HG03135 (cell line): ENCODE measurements around the gene APC2.
A peak's percentile ranks its signal among the peaks of the same experiment; 100 is the strongest.

Experiments
- ATAC-seq: cut with Tn5 transposase; IDR thresholded peaks from one replicate; pipeline ENCODE4 v1.9.1; 2021; ENCODE audit warnings: mild to moderate bottlenecking, moderate library complexity; ENCODE audit not compliant: unreplicated experiment

The APC2 gene, protein sequence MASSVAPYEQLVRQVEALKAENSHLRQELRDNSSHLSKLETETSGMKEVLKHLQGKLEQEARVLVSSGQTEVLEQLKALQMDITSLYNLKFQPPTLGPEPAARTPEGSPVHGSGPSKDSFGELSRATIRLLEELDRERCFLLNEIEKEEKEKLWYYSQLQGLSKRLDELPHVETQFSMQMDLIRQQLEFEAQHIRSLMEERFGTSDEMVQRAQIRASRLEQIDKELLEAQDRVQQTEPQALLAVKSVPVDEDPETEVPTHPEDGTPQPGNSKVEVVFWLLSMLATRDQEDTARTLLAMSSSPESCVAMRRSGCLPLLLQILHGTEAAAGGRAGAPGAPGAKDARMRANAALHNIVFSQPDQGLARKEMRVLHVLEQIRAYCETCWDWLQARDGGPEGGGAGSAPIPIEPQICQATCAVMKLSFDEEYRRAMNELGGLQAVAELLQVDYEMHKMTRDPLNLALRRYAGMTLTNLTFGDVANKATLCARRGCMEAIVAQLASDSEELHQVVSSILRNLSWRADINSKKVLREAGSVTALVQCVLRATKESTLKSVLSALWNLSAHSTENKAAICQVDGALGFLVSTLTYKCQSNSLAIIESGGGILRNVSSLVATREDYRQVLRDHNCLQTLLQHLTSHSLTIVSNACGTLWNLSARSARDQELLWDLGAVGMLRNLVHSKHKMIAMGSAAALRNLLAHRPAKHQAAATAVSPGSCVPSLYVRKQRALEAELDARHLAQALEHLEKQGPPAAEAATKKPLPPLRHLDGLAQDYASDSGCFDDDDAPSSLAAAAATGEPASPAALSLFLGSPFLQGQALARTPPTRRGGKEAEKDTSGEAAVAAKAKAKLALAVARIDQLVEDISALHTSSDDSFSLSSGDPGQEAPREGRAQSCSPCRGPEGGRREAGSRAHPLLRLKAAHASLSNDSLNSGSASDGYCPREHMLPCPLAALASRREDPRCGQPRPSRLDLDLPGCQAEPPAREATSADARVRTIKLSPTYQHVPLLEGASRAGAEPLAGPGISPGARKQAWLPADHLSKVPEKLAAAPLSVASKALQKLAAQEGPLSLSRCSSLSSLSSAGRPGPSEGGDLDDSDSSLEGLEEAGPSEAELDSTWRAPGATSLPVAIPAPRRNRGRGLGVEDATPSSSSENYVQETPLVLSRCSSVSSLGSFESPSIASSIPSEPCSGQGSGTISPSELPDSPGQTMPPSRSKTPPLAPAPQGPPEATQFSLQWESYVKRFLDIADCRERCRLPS (N-terminal part only)

GRCh38 chr19:1449467-1450442 lies at the start of gene APC2:
TSS of gene APC2 (plus strand) at chr19:1450121. CDS start at chr19:1453002, 2,881 bp downstream.
- no peak for ATAC-seq

DNA sequence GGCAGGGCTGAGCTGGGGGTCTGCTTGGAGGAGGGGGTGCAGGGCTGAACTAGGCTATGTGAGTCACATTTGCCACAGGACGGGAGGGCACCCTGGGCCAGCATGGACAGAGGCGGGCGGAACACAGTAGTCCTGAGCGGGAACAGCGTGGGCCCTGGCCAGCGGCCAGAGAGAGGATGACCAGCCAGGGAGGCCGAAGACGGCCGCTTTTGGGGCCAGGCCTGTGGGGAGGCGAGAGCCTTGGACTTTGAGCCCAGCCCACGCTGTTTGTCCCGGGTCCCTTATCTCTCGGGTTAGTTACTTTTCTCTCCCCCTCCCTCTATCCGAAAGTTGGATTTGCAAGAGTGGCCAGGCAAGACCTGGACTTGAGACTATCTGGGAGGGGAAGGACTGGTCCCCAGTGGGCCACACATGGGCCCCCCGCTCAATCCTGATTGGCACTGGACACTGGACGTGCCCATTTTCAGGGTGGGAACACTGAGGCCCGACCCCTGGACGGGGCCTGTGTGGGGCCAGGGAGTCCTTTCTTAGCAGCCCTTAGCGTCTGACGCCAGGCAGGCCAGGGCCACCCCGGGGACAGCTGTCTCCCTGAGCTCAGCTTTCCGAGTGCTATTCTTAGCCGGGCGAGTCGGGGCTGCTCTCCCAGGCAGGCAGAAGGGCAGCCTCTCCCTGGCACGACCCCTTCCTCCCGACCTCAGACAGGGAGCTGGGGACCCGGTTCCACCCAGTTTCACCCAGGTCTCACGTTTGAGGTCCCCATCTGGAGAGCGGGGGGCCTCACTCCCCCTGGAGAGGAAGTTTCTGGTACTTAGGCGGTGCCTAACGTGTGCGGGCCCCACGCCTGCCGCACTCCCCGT lies 49.4 kb upstream of the APC2 start:
- ATAC-seq, result no peak

DNA sequence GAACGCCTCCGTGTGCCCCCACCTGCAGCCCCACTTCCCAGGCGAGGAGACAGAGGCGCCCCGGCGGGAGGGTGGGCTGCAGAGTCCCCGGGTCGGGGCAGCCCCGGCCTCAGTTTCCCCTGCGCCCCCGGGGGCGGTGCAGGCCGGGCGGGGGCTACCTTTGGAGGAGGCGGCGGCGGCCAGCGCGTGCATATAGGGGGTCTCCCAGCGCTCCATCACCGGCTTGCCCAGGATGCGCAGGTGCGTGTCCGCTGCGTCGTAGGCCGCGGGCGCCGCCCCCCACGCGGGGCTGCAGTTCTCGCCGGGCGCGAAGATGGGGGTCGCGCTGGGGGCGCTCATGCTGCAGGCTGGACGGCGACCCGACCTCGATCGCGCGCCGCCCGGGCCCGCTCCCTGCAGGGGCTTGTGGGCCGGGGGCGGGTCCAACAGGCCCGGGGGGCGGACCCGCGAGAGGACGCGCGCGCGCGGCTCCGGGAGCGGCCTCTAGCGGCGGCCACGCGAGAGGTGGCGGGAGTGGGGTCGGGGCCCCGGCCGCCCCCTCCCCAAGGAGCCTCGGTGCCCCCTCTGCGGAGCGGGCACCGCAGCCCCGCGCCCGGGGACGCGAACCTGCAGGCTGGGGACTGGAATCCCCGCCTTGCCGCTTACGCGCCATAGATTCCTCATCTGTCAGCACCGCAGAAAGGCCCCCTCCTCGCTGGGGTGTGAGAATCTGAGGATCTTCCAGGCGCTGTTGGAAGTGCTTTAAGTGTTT lies 48.6 kb upstream of the APC2 start, which contains the start of gene GAMT:
GAMT (minus strand) TSS at position 405 of the 751 bp plus-strand sequence; CDS start at position 339, 66 bp downstream.
- ATAC-seq, result no peak

- no peak for ATAC-seq
Observed at GRCh38 chr19:1401889-1402217, 48.1 kb upstream of the APC2 start.

DNA sequence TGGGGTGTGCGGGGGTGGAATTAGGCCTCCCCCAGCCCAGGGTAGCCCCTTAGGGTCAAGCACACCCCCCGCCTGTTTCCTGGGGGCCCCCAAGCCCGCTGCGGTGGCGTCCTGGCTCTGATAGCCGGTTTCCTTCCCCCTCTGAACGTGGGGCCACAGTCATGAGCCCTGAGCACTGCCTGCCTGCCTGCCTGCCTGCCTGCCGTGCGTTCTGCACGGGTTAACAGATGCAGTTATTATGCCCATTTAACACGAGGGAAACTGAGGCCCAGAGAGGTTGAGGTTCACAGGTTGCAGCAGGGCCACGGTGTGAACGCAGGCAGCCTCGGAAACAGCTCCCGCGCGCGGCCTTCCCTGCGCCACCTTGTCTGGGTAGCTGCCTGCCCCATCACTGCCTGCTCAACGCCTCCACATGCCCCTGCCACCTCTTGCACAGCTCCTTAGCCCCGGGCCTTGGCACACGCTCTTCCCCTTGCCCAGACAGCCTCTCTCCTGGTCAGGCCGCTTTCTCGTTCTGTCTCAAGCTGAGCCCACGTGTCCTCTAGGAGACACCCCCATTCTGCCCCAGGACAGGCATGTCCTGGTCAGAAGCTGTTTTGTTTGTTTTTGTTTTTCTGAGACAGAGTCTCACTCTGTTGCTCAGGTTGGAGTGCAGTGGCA lies 47.4 kb upstream of the APC2 start:
- no peak for ATAC-seq

GRCh38 chr19:1406774-1407527 lies 43.0 kb upstream of the APC2 start:
- ATAC-seq, result peak; percentile 68

GRCh38 chr19:1407528-1408299 lies 42.2 kb upstream of the APC2 start, which contains the start of gene DAZAP1:
TSS of gene DAZAP1 (plus strand) at chr19:1407586. CDS start at chr19:1407774, 188 bp downstream.
- peak; percentile 25 for ATAC-seq

DNA sequence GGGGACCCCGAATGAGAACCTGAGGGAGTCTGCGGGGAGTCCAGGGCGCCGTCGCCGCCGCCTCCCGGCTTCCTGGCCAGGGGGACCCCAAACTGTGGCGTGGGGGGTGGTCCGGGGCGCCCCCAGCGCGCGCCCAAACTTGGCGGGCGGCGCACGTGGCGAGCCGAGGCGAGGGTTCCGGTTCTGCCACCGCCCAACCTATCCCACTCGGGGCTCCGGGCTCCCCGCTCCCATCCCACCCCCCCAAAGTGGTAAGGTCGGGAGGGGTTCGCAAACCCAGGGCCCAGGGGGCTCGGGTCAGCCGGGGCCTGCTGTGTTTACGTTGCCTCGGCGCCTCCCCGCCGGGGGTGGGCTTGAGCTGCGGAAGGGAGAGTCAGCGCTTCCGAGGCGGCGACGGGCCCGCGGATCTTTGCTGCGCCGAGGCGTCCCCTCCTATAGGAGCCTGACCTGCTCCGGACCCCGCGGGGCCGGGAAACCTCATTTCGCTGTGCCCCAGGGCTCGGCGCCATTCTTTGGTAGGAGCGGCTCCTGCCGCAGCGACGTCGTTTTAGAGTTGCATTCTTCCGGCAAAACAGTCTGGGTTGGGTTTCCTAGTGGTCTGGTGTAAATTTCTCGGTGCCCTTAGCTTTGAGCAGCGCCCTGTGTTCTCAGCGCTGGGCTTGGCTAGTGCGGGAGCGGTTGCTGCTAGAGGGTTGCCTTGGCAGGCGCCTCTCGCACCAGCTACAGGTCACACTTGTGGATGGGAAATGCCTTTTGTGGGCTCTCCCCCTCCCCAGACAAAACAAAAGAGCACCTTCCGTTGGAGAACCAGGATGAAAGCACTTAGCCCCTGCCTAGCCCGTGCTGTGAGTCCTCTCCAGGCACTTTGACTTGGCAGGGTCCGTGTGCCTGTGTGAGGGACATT lies 41.4 kb upstream of the APC2 start:
- no peak for ATAC-seq

DNA sequence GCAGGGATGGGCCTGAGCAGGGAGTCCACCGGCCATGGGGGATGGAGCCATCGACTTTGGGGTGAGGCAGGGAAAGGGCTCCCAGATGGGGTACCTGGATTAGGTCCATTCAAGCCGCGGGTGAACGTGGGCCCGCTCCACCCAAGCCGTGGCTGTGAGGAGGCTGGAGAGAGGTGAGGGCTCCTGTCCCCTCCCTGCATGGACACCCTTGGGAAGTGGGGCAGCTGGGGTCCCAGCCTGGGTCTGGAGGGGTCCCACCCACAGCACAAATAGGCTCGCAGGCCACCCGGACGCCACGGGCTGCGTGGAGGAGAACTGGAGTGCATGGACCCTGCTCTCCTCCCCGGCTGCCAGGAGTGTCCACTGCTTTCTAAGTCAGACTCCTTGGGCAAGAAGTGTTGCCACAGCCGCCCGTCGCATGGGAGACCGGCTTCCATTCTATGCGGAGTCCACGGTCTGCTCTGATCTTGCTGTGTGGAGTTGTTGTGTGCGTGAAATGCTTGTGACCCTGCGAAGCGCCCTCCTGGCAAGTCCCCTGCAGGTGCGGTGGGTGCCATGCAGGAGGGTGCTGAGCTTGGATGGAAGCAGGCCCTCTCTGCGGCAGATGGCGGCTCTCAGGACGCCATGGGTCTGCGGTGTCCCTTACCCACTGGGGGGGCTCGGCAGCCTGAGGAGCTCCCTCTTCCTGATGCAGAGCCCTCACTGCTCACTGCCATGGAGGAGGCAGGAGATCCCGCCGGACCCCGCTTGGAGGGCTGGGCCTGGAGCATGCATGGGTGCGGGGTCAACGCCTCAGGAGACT lies 40.5 kb upstream of the APC2 start:
- no peak for ATAC-seq

DNA sequence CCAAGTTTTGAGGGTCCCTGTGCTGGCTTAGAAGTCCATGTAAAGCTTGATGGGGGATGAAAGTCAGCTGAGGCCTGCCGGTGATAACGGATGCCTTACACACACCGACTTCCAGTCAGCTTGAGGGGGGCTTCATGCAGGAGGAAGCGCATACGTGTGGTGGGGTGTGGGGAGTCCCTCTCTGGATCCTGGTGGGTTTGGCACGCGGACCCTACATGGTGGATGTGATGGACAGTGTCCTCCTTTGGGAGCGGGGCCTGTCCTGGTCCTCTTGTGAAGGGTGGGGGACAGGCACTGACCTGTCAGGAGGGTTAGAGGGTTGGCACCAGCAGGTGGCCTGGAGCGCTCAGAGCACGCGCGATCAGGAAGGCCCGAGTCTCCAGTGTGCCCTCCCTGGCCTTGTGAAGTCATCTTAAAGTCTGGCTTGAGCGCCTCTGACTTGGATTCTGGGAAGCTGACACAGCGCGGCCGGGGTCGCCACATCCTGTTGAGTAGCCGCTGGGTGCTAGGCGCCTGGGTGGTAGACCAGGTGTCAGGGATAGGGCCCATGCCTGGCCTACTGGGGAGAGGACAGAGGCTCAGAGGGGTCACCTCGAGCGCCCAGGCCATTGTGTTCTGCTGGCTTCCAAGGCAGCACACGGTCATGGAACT lies 39.7 kb upstream of the APC2 start:
- no peak for ATAC-seq

GRCh38 chr19:1410789-1411188 lies 39.1 kb upstream of the APC2 start:
- ATAC-seq, result no peak

DNA sequence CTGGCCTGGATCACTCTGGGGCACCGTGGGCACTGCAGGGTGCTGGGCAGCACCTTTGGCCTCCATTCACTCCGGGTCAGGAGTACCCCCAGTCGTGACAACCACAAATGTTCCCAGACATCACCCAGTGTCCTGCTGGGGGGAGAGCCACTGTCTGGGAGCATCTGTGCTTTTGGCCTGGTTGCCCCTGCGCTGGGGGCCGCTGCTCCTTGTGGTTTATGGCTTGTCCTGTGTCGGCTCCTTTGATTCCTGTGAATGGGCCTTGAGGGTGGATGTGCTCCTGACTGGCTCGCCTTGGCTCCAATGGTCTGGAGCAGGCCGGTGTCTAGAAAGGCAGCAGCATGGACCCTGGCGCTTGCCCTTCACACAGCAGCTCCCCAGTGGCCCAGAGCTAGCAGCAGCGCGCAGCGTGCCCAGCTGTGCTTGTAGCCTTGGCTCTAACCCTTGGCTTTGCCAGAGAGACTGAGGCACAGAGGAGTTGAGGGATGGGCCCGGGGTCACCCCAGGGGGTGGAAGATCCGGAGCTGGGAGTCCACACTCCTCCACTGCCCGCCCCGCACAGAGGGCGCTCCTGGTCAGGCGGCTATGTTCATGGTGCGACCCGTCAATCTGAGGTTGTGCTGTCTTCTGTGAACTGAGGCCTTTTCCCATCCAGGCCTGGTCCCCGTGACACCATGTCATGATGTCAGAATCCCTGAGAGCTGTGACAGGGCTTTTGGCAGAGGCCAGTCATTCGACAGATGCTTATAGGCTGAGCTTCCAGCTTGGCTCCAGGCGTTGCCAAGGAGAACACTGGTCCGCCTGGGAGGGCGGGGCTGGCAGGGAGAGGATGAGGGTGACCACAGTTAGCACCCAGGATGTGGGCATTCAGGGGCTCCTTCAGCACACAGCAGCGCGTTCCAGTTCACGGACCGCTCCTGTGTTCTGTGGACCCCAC lies 38.4 kb upstream of the APC2 start:
- no peak for ATAC-seq
